ENCODE data around the gene LKAAEAR1. TPM values are rescaled to one million over a fixed set of nuclear protein-coding genes. Genes with fewer than 3 reads are reported as not detected.
A peak's percentile ranks its signal among the peaks of the same experiment; 100 is the strongest.

The LKAAEAR1 gene
- total and polyA plus RNA-seq, 9 of the 15 experiments (the other 6 are each of a cell fraction or from before 2014, with no cell fraction given) = not detected

- TF ChIP-seq ARID3B (CRISPR knock-in tag; IDR thresholded peaks at IDR 0.05; ENCODE audit: borderline replicate concordance) = no peak; the same call in 1 of the 2 replicates
- TF ChIP-seq KAT7 (CRISPR knock-in tag; IDR thresholded peaks at IDR 0.05; ENCODE audit: borderline replicate concordance) = no peak; the same call in none of the 2 replicates
- no peak for TF ChIP-seq MEF2D (tag; conservative IDR thresholded peaks at IDR 0.05; ENCODE audit: low read depth)
- no peak for TF ChIP-seq KLF10 (CRISPR knock-in tag; IDR thresholded peaks at IDR 0.05)
- TF ChIP-seq ZNF408 (CRISPR knock-in tag; IDR thresholded peaks at IDR 0.05; ENCODE audit: low read depth) = no peak
- TF ChIP-seq CBX1 (IDR thresholded peaks at IDR 0.05; ENCODE audit: low read depth) = no peak
- no peak for TF ChIP-seq EP400 (IDR thresholded peaks at IDR 0.05)
- TF ChIP-seq ZNF165 (CRISPR knock-in tag; IDR thresholded peaks at IDR 0.05; ENCODE audit: borderline replicate concordance) = 0 out of 2 replicates have a peak, but pooled peaks have one; percentile 28
- peak; percentile 84 for TF ChIP-seq POLR2B (IDR thresholded peaks at IDR 0.05; ENCODE audit: low read depth, partially characterized antibody)
- TF ChIP-seq RNF219 (CRISPR knock-in tag; IDR thresholded peaks at IDR 0.05) = no peak
- no peak for TF ChIP-seq ETV6 (IDR thresholded peaks at IDR 0.05; ENCODE audit: borderline replicate concordance in 1 of 2, low read depth in 2 of 2, low read length in 1 of 2)
- TF ChIP-seq ETV6 (CRISPR knock-in tag; IDR thresholded peaks at IDR 0.05; ENCODE audit: borderline replicate concordance) = no peak
- no peak for TF ChIP-seq ZNF785 (CRISPR knock-in tag; IDR thresholded peaks at IDR 0.05)
- no peak for TF ChIP-seq TCF7 (IDR thresholded peaks at IDR 0.05; ENCODE audit: borderline replicate concordance)
- TF ChIP-seq XRCC3 (IDR thresholded peaks at IDR 0.05) = no peak
- TF ChIP-seq TOE1 (IDR thresholded peaks at IDR 0.05; ENCODE audit: borderline replicate concordance) = peak; percentile 55; the same call in 1 of the 2 replicates
- no peak for TF ChIP-seq TOE1 (CRISPR knock-in tag; IDR thresholded peaks at IDR 0.05; ENCODE audit: borderline replicate concordance, low read depth)
- TF ChIP-seq STAG1 (CRISPR knock-in tag; IDR thresholded peaks at IDR 0.05; ENCODE audit: borderline replicate concordance) = no peak
- 0 out of 2 replicates have a peak, but pooled peaks have one; percentile 1 for TF ChIP-seq THAP12 (CRISPR knock-in tag; IDR thresholded peaks at IDR 0.05)
- no peak for TF ChIP-seq NCOA4 (IDR thresholded peaks at IDR 0.05; ENCODE audit: partially characterized antibody)
- TF ChIP-seq HDAC6 (IDR thresholded peaks at IDR 0.05; ENCODE audit: low read depth, low read length) = no peak
- no peak for TF ChIP-seq MTA1 (IDR thresholded peaks at IDR 0.05; ENCODE audit: borderline replicate concordance)
- TF ChIP-seq SPI1 (IDR thresholded peaks at IDR 0.05; ENCODE audit: borderline replicate concordance, low read depth, low read length) = no peak
- peak; percentile 45; the same call in 1 of the 2 replicates for TF ChIP-seq ZNF212 (CRISPR knock-in tag; IDR thresholded peaks at IDR 0.05)
Measured at GRCh38 chr20:64062596-64063388, 21.4 kb downstream of the LKAAEAR1 start, which contains the start of gene TCEA2 (continued).

Measured in K562 (cell line).